A549 (cell line): Measurements from ENCODE around the gene VPS50.

Experiments used
- BHLHE40 ChIP-seq: IDR thresholded peaks from 2 replicates; pipeline ENCODE4 v1.6.1; 2012; ENCODE audit warnings: low read depth, low read length, inconsistent platforms
- HDAC2 ChIP-seq: fragments of 200-600 bp; sonication (generic); IDR thresholded peaks from 2 replicates; pipeline ENCODE4 v1.6.1; 2016
- HEYL ChIP-seq: fragments of 250-450 bp; sonication (Bioruptor Pico); IDR thresholded peaks from 2 replicates; pipeline ENCODE4 v1.8.0; 2021; ENCODE audit warnings: mild to moderate bottlenecking, moderate library complexity
- POLR2AphosphoS2 ChIP-seq: conservative IDR thresholded peaks from 2 replicates; pipeline ENCODE4 v1.6.1; 2012; ENCODE audit warnings: low read length, improper control_type of control experiment, inconsistent platforms
- TP53 ChIP-seq: fragments of 250-450 bp; sonication (Bioruptor Pico); IDR thresholded peaks from 2 replicates; pipeline ENCODE4 v1.5.0; 2021; ENCODE audit warnings: mild to moderate bottlenecking, moderate library complexity
- ZFP36 ChIP-seq: fragments of 450-650 bp; IDR thresholded peaks from 2 replicates; pipeline ENCODE4 v1.6.1; 2014; ENCODE audit warnings: borderline replicate concordance; ENCODE audit not compliant: partially characterized antibody
- TF ChIP-seq, protein P1 (sequence below): fragments of >200 bp; sonication (Bioruptor Twin); formaldehyde crosslinking; IDR thresholded peaks from 3 replicates; pipeline ENCODE4 v1.5.1; 2016
- TF ChIP-seq, protein P2 (sequence below): fragments of 200-600 bp; sonication (generic); IDR thresholded peaks from 2 replicates; pipeline ENCODE4 v1.6.1; 2016; ENCODE audit warnings: antibody characterized with exemption, mild to moderate bottlenecking, moderate library complexity
- TF ChIP-seq, protein P3 (sequence below): fragments of 450-650 bp; IDR thresholded peaks from 2 replicates; pipeline ENCODE4 v1.6.1; 2014; ENCODE audit warnings: antibody characterized with exemption

DNA sequence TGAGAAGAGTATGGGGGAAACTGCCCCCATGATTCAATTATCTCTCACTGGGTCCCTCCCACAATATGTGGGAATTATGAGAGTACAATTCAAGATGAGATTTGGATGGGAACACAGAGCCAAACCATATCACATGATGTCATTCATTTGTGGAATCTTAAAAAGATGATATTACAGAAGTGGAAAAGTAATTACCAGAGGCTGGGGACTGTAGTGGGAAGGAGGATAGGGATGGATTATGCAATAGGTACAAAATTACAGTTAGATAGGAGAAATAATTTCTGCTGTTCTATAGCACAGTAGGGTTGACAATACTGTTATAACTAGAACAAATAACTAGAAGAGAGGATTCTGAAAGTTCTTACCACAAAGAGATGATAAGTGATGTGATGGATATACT, 141.4 kb downstream of the VPS50 start:
- no peak for TF ChIP-seq HEYL (CRISPR knock-in tag)
- TF ChIP-seq, protein P1, sequence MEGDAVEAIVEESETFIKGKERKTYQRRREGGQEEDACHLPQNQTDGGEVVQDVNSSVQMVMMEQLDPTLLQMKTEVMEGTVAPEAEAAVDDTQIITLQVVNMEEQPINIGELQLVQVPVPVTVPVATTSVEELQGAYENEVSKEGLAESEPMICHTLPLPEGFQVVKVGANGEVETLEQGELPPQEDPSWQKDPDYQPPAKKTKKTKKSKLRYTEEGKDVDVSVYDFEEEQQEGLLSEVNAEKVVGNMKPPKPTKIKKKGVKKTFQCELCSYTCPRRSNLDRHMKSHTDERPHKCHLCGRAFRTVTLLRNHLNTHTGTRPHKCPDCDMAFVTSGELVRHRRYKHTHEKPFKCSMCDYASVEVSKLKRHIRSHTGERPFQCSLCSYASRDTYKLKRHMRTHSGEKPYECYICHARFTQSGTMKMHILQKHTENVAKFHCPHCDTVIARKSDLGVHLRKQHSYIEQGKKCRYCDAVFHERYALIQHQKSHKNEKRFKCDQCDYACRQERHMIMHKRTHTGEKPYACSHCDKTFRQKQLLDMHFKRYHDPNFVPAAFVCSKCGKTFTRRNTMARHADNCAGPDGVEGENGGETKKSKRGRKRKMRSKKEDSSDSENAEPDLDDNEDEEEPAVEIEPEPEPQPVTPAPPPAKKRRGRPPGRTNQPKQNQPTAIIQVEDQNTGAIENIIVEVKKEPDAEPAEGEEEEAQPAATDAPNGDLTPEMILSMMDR: no peak
- no peak for TF ChIP-seq BHLHE40
- no peak for TF ChIP-seq HDAC2
- TF ChIP-seq TP53: no peak
- TF ChIP-seq, protein P2, sequence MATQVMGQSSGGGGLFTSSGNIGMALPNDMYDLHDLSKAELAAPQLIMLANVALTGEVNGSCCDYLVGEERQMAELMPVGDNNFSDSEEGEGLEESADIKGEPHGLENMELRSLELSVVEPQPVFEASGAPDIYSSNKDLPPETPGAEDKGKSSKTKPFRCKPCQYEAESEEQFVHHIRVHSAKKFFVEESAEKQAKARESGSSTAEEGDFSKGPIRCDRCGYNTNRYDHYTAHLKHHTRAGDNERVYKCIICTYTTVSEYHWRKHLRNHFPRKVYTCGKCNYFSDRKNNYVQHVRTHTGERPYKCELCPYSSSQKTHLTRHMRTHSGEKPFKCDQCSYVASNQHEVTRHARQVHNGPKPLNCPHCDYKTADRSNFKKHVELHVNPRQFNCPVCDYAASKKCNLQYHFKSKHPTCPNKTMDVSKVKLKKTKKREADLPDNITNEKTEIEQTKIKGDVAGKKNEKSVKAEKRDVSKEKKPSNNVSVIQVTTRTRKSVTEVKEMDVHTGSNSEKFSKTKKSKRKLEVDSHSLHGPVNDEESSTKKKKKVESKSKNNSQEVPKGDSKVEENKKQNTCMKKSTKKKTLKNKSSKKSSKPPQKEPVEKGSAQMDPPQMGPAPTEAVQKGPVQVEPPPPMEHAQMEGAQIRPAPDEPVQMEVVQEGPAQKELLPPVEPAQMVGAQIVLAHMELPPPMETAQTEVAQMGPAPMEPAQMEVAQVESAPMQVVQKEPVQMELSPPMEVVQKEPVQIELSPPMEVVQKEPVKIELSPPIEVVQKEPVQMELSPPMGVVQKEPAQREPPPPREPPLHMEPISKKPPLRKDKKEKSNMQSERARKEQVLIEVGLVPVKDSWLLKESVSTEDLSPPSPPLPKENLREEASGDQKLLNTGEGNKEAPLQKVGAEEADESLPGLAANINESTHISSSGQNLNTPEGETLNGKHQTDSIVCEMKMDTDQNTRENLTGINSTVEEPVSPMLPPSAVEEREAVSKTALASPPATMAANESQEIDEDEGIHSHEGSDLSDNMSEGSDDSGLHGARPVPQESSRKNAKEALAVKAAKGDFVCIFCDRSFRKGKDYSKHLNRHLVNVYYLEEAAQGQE: no peak
- TF ChIP-seq, protein P3, sequence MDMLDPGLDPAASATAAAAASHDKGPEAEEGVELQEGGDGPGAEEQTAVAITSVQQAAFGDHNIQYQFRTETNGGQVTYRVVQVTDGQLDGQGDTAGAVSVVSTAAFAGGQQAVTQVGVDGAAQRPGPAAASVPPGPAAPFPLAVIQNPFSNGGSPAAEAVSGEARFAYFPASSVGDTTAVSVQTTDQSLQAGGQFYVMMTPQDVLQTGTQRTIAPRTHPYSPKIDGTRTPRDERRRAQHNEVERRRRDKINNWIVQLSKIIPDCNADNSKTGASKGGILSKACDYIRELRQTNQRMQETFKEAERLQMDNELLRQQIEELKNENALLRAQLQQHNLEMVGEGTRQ: no peak
- no peak for TF ChIP-seq ZFP36
- no peak for TF ChIP-seq POLR2AphosphoS2
